CMK (cell line): ENCODE data around the gene TUBA1A.
A peak's percentile ranks its signal among the peaks of the same experiment; 100 is the strongest.
"Not testable (repeated sequence)": the region's sequence is repeated elsewhere in the genome, so short reads cannot be mapped to it uniquely, and the experiment has no call there.

Experiments used
- DNase-seq: peaks from one replicate; pipeline ENCODE4 v3.0.0-alpha.2; 2010; ENCODE audit warnings: low read depth

TUBA1A gene

DNA sequence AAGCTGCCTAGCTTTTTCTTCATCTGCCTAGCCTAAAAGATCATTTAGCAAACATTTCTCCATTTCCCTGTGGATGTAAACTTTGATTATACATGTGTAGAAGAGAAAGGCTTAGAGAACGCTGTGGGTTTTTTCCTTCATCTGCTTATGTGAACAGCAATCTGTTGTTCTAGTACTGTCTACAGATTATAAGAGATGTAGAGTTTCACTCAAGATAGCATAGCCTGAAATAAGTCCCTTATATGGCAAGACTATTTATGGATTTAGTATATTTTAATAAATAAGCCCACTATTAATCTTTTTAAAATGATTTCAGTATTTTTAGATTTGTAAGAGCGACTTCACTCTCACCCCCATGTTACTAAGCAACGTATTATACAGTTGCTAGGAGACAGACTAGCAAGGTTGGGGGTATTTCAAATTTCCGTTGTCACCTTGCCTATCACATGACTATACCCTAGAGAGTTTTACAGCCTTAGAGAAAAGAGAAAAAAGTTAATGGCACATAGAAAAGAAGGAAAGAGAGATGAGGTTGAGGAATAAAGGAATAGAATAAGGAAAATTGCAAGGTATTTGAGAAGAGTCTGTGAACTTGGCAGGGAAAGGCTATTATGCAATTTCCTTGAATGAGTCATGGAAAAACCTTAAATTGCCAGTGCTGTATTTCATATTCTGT is 12.2 kb upstream of the TUBA1A start:
- no peak for DNase-seq

DNA sequence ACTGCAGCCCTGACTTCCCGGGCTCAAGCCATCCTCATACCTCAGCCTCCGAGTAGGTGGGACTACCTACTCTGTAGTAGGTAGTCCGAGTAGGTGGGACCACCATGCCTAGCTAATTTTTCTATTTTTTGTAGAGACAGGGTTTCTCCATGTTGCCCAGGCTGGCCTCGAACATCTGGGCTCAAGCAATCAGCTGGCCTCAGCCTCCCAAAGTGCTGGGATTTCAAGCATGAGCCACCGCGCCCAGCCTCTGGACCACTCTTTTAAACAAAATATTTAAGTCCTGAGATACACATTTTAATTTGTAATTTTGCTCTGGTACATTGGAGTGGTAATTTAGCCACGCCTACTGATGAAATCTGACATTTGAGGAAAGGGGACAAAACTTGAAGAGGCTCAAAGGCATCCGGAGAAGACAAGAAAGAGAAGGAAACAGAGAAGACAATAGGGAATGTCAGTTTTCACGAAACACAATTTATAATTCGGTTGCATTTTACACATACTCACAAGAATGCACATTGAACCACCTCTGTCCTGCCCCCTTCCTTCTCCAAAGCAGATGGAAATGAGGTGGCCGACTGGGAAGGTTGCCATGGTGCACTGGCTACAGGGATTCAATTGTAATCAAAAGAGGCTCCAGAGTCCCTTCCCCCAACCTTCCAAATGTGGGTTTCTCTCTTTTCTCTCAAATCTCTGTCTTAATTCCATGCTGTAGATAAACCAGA is 9.7 kb upstream of the TUBA1A start:
- DNase-seq: no peak

DNA sequence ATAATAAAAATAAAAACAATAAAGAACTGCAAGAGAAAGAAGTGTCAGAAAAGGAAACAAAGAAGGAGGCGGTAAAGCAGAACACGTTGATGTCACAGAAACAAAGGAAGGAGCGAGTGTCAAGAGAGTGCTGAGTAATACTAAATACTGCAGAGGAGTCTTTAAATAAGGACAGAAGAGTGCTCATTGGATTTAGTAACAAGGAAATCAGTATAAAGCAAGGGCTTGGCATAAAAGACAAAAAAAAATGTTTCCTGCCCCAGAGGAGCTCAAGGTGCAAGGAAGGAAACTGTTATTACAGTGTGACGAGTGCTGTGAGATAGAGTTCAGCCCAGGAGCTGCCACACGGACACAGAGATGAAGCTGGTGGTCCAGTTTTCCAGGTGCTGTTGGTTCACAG is 8.4 kb upstream of the TUBA1A start:
- no peak for DNase-seq

DNA sequence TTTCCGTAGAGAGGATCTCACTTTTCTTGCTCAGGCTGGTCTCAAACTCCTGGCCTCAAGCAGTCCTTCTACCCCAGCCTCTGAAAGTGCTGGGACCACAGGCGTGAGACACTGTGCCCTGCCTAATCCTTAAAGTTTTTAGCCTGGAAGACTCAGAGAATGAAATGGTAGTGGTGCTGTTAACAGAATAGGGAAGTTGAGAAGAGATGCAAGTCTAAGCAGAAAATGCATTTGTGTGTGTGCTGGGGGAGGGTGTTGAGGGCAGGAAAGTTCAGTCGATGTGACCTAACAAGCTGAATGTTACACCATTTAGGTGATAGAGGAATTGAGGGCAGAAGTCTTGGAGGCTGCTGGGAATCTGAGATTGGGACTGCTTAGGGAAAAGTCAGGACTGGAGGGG is 6.9 kb upstream of the TUBA1A start:
- no peak for DNase-seq

DNA sequence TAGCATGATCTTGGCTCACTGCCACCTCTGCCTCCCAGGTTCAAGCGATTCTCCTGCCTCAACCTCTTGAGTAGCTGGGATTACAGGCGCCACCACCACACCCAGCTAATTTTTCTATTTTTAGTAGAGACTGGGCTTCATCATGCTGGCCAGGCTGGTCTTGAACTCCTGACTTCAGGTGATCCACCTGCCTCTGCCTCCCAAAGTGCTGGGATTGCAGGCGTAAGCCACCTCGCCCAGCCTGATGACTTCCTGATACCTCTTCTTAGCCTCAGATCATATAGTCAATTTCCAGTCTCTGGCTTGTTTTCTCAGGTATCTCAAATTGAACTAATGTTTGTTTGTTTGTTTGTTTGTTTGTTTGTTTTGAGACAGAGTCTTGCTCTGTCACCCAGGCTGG is 4.9 kb upstream of the TUBA1A start:
- not testable (repeated sequence) for DNase-seq

DNA sequence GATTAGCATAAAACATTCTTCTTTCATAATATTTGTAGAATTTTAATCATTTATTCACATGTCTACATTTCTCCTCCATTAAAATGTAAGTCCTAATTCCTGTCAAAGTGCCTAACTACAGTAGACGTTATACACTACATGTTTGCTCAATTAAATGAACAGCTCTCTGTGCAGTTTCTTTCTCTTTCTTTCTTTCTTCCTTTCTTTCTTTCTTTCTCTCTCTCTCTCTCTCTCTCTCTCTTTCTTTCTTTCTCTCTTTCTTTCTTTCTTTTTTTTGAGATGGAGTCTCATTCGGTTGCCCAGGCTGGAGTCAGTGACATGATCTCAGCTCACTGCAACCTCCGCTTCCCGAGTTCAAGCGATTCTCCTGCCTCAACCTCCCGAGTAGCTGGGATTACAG is 2.6 kb upstream of the TUBA1A start:
- DNase-seq: not testable (repeated sequence)

DNA sequence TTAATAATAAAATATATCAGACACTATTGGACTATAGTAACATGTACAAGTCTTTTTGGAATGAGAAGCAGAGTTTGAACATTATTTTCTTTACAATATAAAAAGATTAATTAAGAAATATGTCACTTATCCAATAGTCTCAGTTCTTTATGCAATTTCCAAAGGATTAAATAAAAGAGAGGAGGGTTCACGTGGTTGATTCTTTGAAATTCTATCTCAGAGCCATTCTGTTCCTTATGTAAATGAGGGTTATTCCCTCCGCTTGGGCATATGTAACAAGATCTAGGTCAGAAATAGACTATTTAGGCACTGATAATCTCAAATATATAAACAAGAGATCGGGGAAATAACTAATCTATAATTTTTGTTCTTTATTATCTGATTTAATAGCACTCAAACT is 2.1 kb upstream of the TUBA1A start:
- no peak for DNase-seq

DNA sequence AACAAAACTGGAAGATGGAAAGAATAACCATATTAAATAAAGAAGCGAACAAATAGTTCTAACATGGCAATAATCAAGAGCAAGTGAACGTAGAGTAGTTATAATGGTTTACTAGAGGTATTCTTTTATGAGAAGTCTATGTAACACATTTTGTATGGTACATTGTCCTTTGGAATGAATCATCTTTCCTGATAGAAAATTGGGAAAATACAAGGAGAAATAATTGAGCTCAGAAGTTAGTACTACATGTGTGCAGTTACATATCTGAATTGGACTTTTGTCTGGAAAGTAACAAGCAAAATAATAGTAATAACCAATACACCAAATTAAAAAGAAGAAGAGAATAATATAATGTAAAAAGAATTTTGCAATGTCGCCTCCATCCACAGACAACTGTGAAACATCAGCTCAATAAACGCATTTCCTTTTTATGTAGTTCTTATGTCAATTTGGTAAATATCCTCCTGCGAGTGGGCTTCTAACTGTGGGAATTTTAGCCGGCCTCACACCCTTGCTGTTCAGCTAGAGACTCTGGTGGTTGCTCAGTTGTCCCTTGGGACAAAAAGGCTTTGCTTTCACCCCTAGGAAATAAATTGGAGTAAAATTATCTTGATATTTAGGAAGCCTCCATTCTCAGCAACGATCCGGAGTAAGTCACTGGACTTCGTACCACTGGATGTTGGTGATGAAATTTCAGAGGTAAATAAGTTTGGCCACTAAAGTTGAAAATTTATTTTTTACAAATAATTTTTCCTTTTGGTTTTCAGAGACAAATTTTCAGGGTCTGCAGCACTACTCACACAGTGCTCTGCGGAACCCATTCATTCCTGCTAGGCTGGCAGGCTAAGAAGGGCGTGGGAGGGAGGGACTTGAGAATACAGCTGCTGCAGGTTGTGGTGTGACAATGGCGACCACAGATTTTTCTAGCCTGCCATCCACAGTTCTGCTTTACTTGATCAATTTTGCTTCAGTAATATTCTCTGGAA is 1.1 kb upstream of the TUBA1A start:
- DNase-seq: peak; percentile 5

DNA sequence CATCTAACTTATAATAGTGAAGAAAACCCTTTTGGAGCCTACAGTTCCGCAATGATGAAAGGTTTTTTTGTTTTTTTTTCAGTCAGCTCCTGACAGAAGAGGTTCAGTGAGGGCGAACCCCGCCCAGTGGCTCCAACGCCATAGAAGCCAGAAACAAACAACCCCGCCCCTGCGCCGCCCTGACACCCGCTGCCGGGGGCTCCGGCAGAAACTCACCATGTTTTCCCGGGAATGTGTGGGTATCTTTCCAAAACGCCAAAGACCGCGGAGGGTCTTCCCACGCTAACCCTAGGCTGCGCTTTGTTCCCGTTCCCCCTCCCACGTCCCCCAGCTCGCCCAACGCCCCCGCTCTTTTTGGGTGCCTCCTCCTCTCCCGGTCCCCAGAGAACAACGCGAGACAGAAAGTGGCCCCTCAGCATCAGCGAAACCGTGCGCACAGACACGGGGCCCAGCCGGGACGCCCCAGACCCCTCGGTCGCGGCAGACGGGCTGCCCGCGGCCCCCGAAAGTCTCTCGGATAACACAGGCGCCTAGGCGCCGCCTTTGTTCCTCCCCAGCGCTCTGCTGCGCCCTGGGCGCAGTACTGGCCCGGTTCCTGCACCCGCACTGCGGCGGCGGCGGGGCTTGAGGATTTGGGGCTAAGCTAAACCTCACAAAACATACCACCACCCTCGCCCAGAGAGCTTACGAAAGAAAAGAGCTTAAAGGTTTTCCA is 522 bp downstream of the TUBA1A start:
- peak; percentile 14 for DNase-seq

DNA sequence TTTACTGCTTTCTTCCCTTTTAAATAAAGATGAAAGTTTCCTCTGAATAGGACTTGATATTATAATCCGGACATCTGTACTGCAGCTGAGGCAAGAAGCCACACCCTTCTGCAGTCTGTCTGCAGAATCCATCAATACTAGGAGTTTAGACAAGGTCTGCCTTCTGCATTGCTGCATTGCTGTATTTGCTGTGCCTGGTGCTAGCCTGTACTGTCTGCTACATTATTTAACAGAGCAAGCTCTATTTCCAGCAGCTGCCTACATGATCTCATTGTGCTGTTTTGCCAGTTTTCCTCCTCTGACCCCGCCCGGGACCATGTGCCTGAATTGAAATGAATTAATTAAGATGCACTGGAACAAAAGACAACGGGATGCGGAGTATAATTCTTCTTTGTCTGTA is 1.7 kb downstream of the TUBA1A start:
- no peak for DNase-seq

DNA sequence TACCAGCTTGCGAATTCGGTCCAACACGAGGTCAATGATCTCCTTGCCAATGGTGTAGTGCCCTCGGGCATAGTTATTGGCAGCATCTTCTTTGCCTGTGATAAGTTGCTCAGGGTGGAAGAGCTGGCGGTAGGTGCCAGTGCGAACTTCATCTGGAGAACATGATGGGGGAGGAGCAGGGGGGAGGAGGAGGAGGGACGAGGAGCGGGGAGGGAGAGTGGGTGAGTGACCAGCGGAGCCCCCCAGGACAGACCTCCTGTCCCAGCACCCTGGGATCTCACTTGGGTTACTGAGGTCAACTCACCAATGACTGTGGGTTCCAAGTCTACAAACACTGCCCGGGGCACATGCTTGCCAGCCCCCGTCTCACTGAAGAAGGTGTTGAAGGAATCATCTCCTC is 2.6 kb downstream of the TUBA1A start:
- not testable (repeated sequence) for DNase-seq

DNA sequence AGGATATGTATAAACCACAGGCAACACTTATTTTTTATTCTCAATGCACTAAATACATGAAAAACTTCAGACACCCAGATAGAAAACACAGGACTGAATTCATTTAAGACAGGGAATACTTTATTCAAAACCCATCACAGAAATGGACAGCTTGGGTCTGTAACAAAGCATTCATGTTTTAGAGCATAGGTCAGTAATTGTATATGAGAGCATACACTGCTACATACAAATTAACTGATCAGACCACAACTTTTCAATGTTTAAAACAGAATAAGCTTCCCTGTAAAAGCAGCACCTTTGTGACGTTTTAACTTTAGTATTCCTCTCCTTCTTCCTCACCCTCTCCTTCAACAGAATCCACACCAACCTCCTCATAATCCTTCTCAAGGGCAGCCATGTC is 4.2 kb downstream of the TUBA1A start:
- DNase-seq: not testable (repeated sequence)

DNA sequence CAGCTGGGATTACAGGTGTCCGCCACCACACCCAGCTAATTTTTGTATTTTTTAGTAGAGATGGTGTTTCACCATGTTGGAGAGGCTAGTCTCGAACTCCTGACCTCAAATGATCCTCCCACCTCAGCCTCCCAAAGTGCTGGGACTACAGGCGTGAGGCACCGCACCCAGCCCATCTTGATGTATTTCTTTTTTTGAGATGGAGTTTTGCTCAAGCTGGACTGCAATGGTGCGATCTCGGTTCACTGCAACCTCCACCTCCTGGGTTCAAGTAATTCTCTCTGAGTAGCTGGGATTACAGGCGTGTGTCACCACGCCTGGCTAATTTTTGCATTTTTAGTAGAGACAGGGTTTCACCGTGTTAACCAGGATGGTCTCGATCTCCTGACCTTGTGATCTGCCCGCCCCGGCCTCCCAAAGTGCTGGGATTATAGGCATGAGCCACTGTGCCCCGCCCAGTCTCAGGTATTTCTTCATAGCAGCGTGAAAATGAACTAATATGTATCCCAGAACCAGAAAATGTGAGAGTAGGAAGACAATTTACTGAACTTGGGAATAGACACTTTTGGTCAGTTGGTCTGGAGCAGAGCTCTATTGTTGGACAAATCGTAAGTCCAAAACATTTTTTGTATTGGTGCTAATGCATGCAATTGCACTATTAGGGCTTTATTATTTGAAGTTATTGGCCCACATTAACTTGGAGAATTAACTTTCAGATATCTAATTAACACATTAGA is 5.5 kb downstream of the TUBA1A start:
- not testable (repeated sequence) for DNase-seq

DNA sequence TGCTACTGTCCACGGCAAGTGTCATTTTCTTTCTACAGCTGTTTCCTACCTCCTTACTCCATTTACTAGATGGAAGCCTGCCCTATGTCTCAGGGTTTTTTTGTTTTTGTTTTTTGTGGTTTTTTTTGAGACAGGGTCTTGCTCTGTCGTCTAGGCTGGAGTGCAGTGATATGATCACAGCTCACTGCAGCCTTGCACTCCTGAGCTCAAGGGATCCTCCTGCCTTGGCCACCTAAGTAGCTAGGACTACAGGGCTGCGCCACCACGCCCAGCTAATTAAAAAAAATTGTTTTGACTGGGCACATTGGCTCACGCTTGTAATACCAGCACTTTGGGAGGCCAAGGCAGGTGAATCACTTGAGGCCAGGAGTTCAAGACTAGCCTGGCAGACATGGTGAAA is 14.7 kb downstream of the TUBA1A start:
- no peak for DNase-seq

DNA sequence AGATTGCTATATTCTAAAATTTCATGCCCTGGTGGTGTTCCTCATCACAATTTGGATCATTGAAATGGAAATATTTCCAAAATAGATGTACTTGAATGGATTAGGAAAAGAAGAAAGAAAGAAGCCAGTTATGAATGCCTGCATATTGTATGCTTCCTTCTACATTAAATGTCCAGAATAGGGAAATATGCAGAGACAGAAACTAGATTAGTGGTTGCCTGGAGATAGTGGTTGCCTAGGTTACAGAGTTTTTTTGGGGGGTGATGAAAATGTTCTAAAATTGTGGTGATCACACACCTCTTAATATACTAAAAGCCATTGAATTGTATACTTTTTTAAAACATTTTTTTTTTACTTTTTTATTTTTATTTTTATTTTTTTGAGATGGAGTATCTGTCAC is 18.0 kb downstream of the TUBA1A start:
- DNase-seq: no peak

DNA sequence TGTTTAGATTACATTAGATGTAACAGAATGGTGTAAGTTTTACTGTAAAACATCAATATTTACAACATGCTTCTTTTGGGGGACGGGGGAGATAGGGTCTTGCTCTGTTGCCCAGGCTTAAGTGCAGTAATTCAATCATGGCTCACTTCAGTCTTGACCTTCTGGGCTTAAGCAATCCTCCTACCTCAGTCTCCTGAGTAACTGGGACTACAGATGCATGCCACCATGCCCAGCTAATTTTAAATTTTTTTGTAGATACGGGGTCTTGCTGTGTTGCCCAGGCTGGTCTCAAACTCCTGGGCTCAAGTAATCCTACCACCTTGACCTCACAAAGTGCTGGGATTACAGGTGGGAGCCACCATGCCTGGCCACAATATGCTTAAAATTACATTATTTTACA is 23.8 kb downstream of the TUBA1A start:
- DNase-seq: no peak

DNA sequence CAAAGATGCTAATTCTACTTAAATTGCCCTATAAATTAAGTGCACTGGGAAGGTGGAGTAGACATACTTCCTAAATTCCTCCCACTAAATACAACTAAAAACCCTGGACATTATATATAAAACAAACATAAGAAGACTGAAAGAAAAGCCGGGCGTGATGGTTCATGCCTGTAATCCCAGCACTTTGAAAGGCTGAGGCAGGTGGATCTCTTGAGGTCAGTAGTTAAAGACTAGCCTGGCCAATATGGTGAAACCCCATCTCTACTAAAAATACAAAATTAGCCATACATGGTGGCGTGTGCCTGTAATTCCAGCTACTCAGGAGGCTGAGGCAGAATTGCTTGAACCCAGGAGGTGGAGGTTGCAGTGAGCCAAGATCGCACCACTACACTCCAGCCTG is 27.0 kb downstream of the TUBA1A start:
- DNase-seq: not testable (repeated sequence)

DNA sequence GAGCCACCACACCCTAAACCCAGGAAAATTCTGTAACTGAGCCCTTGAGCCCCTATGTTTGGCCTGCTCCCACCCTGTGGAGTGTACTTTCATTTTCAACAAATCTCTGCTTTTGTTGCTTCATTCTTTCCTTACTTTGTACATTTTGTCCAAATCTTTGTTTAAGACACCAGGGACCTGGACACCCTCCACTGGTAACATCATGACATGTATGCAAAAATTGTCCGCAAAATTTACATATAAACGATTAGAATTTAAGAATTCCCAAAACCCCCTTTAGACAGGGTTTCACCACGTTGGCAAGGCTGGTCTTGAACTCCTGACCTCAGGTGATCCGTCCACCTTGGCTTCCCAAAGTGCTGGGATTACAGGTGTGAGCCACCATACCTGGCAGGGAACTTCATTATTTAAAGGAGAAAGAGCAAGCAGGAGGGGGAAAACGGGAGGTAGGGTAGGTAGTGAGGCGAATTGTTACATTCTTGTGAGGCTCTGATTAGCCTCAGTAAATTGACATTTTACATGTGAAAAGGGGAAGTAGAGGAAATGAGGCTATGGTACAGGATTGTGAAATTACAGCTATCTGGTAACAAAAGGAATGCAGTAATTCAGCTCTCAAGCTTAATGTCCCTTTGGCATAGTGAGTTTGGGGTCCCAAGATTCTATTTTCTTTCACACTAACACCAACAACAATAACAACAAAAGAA is 27.6 kb downstream of the TUBA1A start:
- no peak for DNase-seq

DNA sequence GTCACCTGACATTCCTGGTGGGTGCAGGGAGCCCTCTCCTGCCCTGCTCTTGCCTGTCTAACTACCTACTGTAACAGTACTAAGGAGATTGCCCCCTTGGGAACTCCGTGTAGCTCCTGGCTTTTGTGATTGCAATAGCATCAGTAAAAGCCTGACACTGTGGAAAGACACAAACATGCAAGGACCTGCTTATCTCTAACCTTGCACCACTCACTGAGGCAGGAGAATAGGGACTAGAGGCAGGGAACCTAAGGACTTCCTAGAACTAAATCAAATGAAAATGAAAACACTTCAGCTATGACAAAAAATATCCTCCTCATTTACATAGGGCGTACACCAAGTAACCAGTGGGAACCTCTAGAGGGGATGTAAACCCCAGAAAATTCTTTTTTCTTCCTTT is 28.5 kb downstream of the TUBA1A start:
- no peak for DNase-seq

DNA sequence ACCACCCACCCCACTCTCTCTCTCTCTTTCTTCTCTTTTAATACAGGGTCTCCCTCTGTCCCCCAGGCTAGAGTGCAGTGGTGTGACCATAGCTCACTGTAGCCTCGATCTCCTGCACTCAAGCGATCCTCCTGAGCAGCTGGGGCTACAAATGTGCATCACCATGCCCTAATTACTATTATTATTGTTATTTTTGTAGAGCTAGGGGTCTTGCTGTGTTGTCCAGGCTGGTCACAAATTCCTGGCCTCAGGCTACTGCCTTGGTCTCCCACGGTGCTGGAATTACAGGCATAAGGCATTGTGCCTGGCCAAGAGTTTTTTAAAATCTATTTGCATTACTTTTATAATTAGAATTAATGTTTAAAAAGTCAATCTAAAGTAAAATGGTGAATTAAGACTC is 34.7 kb downstream of the TUBA1A start:
- no peak for DNase-seq

DNA sequence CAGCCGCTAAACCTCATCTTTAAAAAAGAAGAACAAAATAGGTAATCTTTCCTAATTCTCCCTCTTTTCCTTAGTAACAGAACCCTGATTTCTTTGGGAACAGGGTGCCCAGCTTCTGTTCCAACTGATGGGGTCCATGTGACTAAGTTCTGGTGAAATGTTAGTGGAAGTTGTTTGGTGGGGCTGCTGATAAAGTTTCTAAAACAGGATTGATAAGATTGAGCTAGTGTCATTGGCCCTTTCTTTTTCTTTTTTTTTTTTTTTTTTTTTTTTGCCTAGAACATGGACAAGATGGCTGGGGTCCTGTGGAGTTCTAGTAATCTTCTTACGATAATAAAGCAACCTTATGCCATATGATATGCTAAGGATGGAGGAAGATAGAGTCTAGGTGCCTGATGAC is 41.5 kb downstream of the TUBA1A start:
- DNase-seq: no peak
